ENCODE measurements around the gene FLCN. TPM values are rescaled to one million over a fixed set of nuclear protein-coding genes. Genes with fewer than 3 reads are reported as not detected.
A peak's percentile ranks its signal among the peaks of the same experiment; 100 is the strongest.

Gene FLCN
- total RNA-seq, 4 donors from 2014 or later, result 28.4 to 143 (median 49.2) TPM

DNA sequence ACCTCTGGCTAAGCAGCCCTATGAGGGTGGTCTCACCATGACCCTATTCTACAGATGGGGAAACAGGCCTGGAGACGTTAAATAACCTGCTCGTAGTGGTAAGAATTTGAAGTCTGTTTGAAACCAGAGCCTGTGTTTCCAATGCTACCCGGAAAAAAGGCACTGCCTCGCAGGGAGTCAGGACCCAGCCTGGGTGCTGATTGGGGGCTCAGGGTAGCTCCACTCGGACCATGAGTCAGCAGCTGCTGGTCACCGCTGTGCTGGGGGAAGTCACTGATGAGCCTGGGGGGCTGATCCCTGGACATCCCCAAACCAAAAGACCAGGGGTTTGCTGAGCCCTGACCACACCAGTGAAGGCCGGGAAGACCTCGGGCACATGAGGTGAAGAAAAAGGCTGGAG is 21.4 kb downstream of the FLCN start:
- DNase-seq (ENCODE audit: low spot score in 2 of 2), result no peak
- Histone ChIP-seq H3K27me3 (no peaks in the 10 kb centered on the region), H3K36me3 (peaks cover 97% of the 10 kb centered on the region), H3K27ac (no peak overlapping the region), H3K9me3 (no peaks in the 10 kb centered on the region), H3K4me3 (no peak overlapping the region), H3K4me1 (no peaks in the 10 kb centered on the region)
- TF ChIP-seq EP300 (IDR thresholded peaks at IDR 0.05) (no peak), POLR2A (IDR thresholded peaks at IDR 0.05) (no peak), POLR2AphosphoS5 (IDR thresholded peaks at IDR 0.05) (no peak)
- TF ChIP-seq, protein P1, sequence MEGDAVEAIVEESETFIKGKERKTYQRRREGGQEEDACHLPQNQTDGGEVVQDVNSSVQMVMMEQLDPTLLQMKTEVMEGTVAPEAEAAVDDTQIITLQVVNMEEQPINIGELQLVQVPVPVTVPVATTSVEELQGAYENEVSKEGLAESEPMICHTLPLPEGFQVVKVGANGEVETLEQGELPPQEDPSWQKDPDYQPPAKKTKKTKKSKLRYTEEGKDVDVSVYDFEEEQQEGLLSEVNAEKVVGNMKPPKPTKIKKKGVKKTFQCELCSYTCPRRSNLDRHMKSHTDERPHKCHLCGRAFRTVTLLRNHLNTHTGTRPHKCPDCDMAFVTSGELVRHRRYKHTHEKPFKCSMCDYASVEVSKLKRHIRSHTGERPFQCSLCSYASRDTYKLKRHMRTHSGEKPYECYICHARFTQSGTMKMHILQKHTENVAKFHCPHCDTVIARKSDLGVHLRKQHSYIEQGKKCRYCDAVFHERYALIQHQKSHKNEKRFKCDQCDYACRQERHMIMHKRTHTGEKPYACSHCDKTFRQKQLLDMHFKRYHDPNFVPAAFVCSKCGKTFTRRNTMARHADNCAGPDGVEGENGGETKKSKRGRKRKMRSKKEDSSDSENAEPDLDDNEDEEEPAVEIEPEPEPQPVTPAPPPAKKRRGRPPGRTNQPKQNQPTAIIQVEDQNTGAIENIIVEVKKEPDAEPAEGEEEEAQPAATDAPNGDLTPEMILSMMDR (IDR thresholded peaks at IDR 0.05), result no peak
- WGBS, result 90% methylated on average over 8 of the region's 8 CpGs

DNA sequence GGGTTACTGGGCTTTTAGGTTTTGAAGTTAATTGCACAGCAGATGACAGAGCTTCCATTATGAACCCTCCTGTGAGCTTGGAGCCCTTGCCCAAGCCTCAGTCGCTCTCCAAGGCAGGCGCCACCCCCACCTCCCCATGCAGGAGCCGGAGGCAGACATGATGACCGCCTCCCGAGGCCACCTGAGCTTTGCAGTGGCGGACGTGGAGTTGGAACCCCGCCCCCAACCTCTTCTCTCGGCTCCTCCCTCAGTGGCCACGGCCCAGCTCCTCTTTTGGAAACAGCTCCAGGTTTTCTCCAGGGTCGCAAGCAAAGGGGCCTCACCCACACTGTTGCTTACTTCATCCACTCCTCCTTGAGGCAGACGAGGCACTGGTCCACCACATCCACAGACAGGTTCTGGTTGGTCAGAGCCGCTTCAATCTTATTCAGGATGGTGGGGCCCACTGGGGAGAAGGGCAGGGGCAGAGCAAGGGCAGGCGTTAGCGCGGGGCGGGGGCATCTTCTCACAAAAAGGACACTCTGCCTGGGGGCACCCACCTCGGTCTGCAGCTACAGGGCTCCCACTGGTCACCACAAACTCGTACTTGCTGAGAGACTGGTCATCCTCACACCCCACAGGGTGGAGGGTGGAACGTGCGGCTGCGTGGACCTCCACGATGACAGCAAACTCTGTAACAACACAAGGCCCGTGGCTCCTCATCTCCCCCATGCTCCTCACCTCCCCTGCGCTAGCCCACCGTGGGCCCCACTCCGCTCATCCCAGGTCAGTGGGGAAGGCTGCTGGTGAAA is 22.1 kb downstream of the FLCN start:
- no peak overlapping the region for H3K27ac ChIP-seq
- no peak overlapping the region for H3K4me3 ChIP-seq
- no peaks in the 10 kb centered on the region for H3K9me3 ChIP-seq
- TF ChIP-seq EP300 (IDR thresholded peaks at IDR 0.05), result no peak
- TF ChIP-seq, protein P1 (IDR thresholded peaks at IDR 0.05), result no peak
- TF ChIP-seq POLR2A (IDR thresholded peaks at IDR 0.05), result no peak
- no peak for TF ChIP-seq POLR2AphosphoS5 (IDR thresholded peaks at IDR 0.05)
- no peaks in the 10 kb centered on the region for H3K27me3 ChIP-seq
- H3K4me1 ChIP-seq, result no peaks in the 10 kb centered on the region
- 83% methylated on average over 20 of the region's 27 CpGs for WGBS
- no peak for DNase-seq (ENCODE audit: low spot score in 2 of 2)
- H3K36me3 ChIP-seq, result peaks cover 90% of the 10 kb centered on the region

- no peak for TF ChIP-seq EP300 (IDR thresholded peaks at IDR 0.05)
- TF ChIP-seq, protein P1 (IDR thresholded peaks at IDR 0.05), result no peak
- no peak for TF ChIP-seq POLR2AphosphoS5 (IDR thresholded peaks at IDR 0.05)
- TF ChIP-seq POLR2A (IDR thresholded peaks at IDR 0.05), result no peak
- H3K27me3 ChIP-seq, result no peaks in the 10 kb centered on the region
- H3K36me3 ChIP-seq, result peaks cover 80% of the 10 kb centered on the region
- DNase-seq (ENCODE audit: low spot score in 2 of 2), result no peak
- no peak overlapping the region for H3K4me3 ChIP-seq
- H3K4me1 ChIP-seq, result no peaks in the 10 kb centered on the region
- no peak overlapping the region for H3K27ac ChIP-seq
- 64% methylated on average over 10 of the region's 10 CpGs for WGBS
- no peaks in the 10 kb centered on the region for H3K9me3 ChIP-seq
Measured at GRCh38 chr17:17213775-17214174, 23.2 kb downstream of the FLCN start.

- Histone ChIP-seq H3K4me3 (no peak overlapping the region), H3K9me3 (no peaks in the 10 kb centered on the region), H3K27ac (peak overlapping the region; percentile 95), H3K27me3 (no peaks in the 10 kb centered on the region), H3K4me1 (peaks cover 43% of the 10 kb centered on the region), H3K36me3 (peaks cover 22% of the 10 kb centered on the region)
- DNase-seq (ENCODE audit: low spot score in 2 of 2), result no peak
- 74% methylated on average over 8 of the region's 8 CpGs for WGBS
- TF ChIP-seq POLR2AphosphoS5 (IDR thresholded peaks at IDR 0.05) (no peak), EP300 (IDR thresholded peaks at IDR 0.05) (no peak), POLR2A (IDR thresholded peaks at IDR 0.05) (no peak)
- TF ChIP-seq, protein P1 (IDR thresholded peaks at IDR 0.05), result no peak
Measured at GRCh38 chr17:17207998-17208397, 29.0 kb downstream of the FLCN start.

- H3K27ac ChIP-seq, result peak overlapping the region; percentile 95
- H3K4me3 ChIP-seq, result peak overlapping the region; percentile 70
- H3K27me3 ChIP-seq, result no peaks in the 10 kb centered on the region
- TF ChIP-seq POLR2AphosphoS5 (IDR thresholded peaks at IDR 0.05) (no peak), POLR2A (IDR thresholded peaks at IDR 0.05) (no peak), EP300 (IDR thresholded peaks at IDR 0.05) (no peak)
- H3K36me3 ChIP-seq, result peaks cover 14% of the 10 kb centered on the region
- no peaks in the 10 kb centered on the region for H3K9me3 ChIP-seq
- peaks cover 43% of the 10 kb centered on the region for H3K4me1 ChIP-seq
- no peak for DNase-seq (ENCODE audit: low spot score in 2 of 2)
- WGBS, result 19% methylated on average over 16 of the region's 16 CpGs
Measured at GRCh38 chr17:17206913-17207335, 30.0 kb downstream of the FLCN start.

All from suprapubic skin (tissue), 4 donors.